Body of pancreas (tissue), 4 donors: ENCODE results near the gene TRPM5. TPM values are rescaled to one million over a fixed set of nuclear protein-coding genes. Genes with fewer than 3 reads are reported as not detected.

ENCODE experiments used
- ATAC-seq: fragments of 150-250 bp; one replicate; pipeline ENCODE4 v1.9.1; 2016
- DNase-seq, 4 donors: peaks; one replicate each; pipeline ENCODE4 v3.0.0-alpha.2; 2019
- H3K27ac ChIP-seq, 4 donors: fragments of 200-600 bp; sonication (generic); 1 replicate in 3 of 4; 2 replicates in 1 of 4; pipeline versions ENCODE4 v1.5.1 to v1.6.1; 2016 to 2019; ENCODE audit warnings: mild to moderate bottlenecking in 1 of 4, mixed read lengths in 1 of 4, moderate library complexity in 1 of 4
- H3K27me3 ChIP-seq, 2 donors: fragments of 200-600 bp; sonication (generic); one replicate each; pipeline ENCODE4 v1.6.0; 2016; ENCODE audit warnings: mild to moderate bottlenecking in 1 of 2
- H3K36me3 ChIP-seq, 2 donors: fragments of 200-600 bp; sonication (generic); replicated peaks in 1 of 2; 2 replicates each; pipeline ENCODE4 v1.5.1; 2016; ENCODE audit warnings: low read depth in 2 of 2; ENCODE audit not compliant: insufficient read depth in 1 of 2
- H3K4me1 ChIP-seq: fragments of 200-600 bp; sonication (generic); one replicate; pipeline ENCODE4 v1.6.0; 2016
- H3K4me3 ChIP-seq, 2 donors: fragments of 200-600 bp; sonication (generic); 1 replicate in 1 of 2; 2 replicates in 1 of 2; pipeline ENCODE4 v1.5.1; 2016 to 2019
- H3K9me3 ChIP-seq, 3 donors: fragments of 200-600 bp; sonication (generic); 1 replicate in 2 of 3; 2 replicates in 1 of 3; pipeline ENCODE4 v1.5.1; 2016
- POLR2A ChIP-seq, 3 donors: fragments of 450-650 bp; IDR thresholded peaks; one replicate each; pipeline ENCODE4 v1.6.1; 2016; ENCODE audit warnings: antibody characterized with exemption in 3 of 3, mild to moderate bottlenecking in 2 of 3
- WGBS, 2 donors: methylation state at CpG; one replicate each; pipeline ENCODE4 v1.1.5; 2017; 5-methylcytosine and 5-hydroxymethylcytosine counted together
- intact Hi-C: fragments of 100-400 bp; cut with DNase I; formaldehyde crosslinking; loops from one replicate; pipeline ENCODE4 v1.15.1; 2023
- total RNA-seq, 2 donors: library from RNA; depleted of rRNA; stranded (reverse); fragments of >200 nt; gene quantifications; one replicate each; pipeline ENCODE4 v1.1.0, GENCODE V29; 2016
- TF ChIP-seq, protein P1 (sequence below), 7 experiments: fragments of 450-650 bp in 4 of 7; fragments of 200-600 bp in 3 of 7; sonication (generic) in 3 of 7; IDR thresholded peaks; one replicate each; pipeline ENCODE4 v1.5.1; 2016 to 2019; ENCODE audit warnings: antibody characterized with exemption in 7 of 7

The TRPM5 gene, protein sequence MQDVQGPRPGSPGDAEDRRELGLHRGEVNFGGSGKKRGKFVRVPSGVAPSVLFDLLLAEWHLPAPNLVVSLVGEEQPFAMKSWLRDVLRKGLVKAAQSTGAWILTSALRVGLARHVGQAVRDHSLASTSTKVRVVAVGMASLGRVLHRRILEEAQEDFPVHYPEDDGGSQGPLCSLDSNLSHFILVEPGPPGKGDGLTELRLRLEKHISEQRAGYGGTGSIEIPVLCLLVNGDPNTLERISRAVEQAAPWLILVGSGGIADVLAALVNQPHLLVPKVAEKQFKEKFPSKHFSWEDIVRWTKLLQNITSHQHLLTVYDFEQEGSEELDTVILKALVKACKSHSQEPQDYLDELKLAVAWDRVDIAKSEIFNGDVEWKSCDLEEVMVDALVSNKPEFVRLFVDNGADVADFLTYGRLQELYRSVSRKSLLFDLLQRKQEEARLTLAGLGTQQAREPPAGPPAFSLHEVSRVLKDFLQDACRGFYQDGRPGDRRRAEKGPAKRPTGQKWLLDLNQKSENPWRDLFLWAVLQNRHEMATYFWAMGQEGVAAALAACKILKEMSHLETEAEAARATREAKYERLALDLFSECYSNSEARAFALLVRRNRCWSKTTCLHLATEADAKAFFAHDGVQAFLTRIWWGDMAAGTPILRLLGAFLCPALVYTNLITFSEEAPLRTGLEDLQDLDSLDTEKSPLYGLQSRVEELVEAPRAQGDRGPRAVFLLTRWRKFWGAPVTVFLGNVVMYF (N-terminal part only)
- total RNA-seq: 1 to 10 TPM in 1 of 2 donors, under 1 TPM in 1; under 0.01 to 2.6 TPM

DNA sequence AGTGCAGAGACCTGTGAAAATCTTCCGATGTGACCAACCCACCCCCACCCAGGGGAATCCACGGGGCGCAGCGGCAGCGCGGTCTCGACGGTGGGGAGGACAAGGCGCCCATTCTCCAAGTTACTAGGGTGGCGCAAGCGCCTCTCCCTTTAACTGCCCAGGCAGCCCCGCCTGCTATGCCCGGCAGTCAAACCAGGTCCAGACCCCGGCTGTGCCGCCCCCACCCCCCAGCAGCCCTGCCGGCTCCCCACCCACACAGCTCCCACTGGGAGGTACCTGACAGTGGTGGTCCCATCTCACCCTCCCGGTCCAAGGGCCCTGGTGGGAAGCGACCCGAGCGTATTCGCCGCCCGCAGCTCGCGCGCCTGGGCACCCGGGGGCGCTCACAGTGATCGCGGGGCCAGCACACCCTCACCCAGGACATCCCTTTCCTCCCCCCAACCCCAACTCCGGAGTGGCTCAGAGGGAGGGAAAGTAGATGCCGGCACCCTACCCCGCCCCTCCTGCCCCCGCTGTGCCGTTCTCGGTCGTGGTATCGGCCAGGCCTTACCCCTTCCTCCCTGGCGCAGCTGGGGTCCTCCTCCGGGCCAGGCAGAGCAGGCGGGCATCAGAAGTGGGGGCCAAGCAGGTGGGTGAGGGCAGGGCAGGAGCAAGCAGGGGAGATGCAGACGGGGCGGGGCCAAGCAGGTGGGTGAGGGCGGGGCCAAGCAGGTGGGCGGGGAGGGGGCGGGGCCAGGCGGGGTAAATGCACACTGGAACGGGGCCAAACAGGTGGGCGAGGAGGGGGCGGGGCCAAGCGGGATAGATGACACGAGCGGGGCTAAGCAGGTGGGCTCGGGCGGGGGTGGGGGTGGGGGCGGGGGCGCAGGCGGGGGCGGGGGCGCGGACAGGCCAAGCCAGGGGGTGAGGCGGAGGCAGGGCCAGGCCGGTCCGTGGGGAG, at the start of gene TRPM5:
TRPM5 (minus strand) TSS at position 634 of the 940 bp plus-strand sequence. CDS start 21,478 bp downstream, outside the sequence.
- Histone ChIP-seq H3K27ac (peak within 1 kb of the TSS; percentile 81 to 87 (median 85)), H3K9me3 (no peaks in the 10 kb centered on the region), H3K4me3 (peak within 1 kb of the TSS; percentile 9 to 69), H3K27me3 (no peaks in the 10 kb centered on the region), H3K36me3 (no peaks in the 10 kb centered on the region), H3K4me1 (peaks cover 58% of the 10 kb centered on the region)
- intact Hi-C loops: no loop called here
- WGBS, 2 donors: 16 to 23% methylated on average over 14 to 45 of the region's 64 CpGs
- DNase-seq: peak; percentile 60 to 72 (median 70)
- peak; percentile 32 for ATAC-seq
- peak in 2 of 3 donors; percentile 27 to 41 for TF ChIP-seq POLR2A (IDR thresholded peaks at IDR 0.05)
- TF ChIP-seq, protein P1, sequence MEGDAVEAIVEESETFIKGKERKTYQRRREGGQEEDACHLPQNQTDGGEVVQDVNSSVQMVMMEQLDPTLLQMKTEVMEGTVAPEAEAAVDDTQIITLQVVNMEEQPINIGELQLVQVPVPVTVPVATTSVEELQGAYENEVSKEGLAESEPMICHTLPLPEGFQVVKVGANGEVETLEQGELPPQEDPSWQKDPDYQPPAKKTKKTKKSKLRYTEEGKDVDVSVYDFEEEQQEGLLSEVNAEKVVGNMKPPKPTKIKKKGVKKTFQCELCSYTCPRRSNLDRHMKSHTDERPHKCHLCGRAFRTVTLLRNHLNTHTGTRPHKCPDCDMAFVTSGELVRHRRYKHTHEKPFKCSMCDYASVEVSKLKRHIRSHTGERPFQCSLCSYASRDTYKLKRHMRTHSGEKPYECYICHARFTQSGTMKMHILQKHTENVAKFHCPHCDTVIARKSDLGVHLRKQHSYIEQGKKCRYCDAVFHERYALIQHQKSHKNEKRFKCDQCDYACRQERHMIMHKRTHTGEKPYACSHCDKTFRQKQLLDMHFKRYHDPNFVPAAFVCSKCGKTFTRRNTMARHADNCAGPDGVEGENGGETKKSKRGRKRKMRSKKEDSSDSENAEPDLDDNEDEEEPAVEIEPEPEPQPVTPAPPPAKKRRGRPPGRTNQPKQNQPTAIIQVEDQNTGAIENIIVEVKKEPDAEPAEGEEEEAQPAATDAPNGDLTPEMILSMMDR (IDR thresholded peaks at IDR 0.05): no peak

DNA sequence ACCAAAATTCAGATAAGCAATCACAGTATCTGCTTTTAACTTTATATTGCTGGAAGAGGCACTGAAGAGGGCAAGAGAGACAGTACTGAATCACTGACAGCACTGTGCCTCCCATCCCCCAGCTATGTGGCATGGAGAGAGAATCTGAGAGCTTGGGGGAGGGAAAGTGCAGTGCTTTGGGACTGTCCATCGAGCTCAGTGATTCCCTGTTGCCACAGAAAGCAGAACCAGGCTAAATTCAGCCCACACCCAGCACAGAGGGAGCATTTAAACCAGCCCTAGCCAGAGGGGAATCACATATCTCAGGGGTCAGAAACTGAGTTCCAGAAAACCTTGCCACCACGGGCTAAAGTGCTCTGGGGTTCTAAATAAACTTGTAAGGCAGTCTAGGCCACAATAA, 44.8 kb upstream of the TRPM5 start:
- Histone ChIP-seq H3K4me3 (no peak overlapping the region), H3K27ac (no peak overlapping the region), H3K27me3 (no peaks in the 10 kb centered on the region), H3K9me3 (peaks cover 0 to 2% (median 0%) of the 10 kb centered on the region in 3 donors), H3K36me3 (no peaks in the 10 kb centered on the region), H3K4me1 (peaks cover 5% of the 10 kb centered on the region)
- TF ChIP-seq POLR2A (IDR thresholded peaks at IDR 0.05): no peak
- TF ChIP-seq, protein P1 (IDR thresholded peaks at IDR 0.05): no peak
- DNase-seq (no peak), ATAC-seq (no peak)
- intact Hi-C loops: no loop called here
- 33 to 55% methylated on average over 1 to 2 of the region's 2 CpGs for WGBS, 2 donors

DNA sequence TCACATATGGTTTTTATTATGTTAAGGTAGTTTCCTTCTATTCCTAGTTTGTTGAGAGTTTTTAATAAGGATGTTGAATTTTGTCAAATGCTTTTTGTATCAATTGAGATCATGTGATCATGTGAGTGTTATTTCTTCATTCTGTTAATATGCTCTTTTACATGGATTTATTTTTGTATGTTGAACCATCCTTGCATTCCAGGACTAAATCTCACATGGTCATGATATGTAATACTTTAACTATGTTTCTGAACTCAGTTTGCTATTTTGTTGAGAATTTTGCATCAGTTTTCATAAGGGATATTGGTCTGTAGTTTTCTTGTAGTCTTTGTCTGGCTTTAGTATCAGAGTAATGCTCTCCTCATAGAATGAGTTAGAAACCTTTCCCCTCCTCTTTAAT, 43.7 kb upstream of the TRPM5 start:
- DNase-seq (no peak), ATAC-seq (no peak)
- intact Hi-C loops: no loop called here
- no peaks in the 10 kb centered on the region for H3K36me3 ChIP-seq
- TF ChIP-seq, protein P1 (IDR thresholded peaks at IDR 0.05): no peak
- no peak for TF ChIP-seq POLR2A (IDR thresholded peaks at IDR 0.05)
- peaks cover 0 to 2% (median 0%) of the 10 kb centered on the region in 3 donors for H3K9me3 ChIP-seq
- H3K27me3 ChIP-seq: no peaks in the 10 kb centered on the region
- H3K27ac ChIP-seq: no peak overlapping the region
- H3K4me3 ChIP-seq: no peak overlapping the region
- peaks cover 16% of the 10 kb centered on the region for H3K4me1 ChIP-seq

DNA sequence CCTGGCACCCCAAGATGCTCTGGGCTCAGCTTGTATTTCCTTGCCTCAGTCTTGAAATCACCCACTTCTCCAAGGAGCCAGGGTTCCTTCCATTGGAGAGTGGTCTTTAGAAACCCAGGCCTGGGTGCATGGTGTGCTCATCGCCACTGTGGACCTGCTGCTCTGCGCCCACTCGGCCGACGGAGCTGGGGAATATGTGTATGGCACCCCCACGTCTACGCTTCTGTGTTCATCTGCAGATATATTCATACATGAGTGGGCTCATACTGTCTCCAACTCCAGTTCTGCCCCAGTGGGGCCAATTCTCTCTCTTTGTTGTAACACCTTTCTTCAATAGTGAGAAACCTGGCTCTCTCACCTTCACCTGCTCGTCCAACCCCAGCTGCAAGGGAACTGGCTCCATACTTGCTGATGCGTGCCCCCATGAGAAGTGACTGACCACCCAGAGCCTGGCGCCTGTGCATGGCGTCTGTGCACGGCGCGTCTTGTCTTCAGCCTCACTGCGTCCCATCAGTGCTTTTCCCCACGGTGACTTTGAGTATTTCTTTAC, 40.3 kb upstream of the TRPM5 start:
- 94% methylated on average over 16 of the region's 16 CpGs for WGBS, 2 donors
- Histone ChIP-seq H3K4me3 (no peak overlapping the region), H3K36me3 (no peaks in the 10 kb centered on the region), H3K9me3 (peaks cover 0 to 2% (median 0%) of the 10 kb centered on the region in 3 donors), H3K4me1 (peaks cover 26% of the 10 kb centered on the region), H3K27me3 (no peaks in the 10 kb centered on the region), H3K27ac (no peak overlapping the region)
- intact Hi-C loops: no loop called here
- DNase-seq (no peak), ATAC-seq (no peak)
- TF ChIP-seq, protein P1 (IDR thresholded peaks at IDR 0.05): no peak
